DMS53 treated with DMSO at 0.1 percent for 48 hours (cell line): Measurements from ENCODE around the gene KLK7.

Experiments
- DNase-seq: peaks from one replicate; lab custom pipeline; 2025; ENCODE audit not compliant: unreplicated experiment; lab: John Stamatoyannopoulos, UW

The KLK7 gene

GRCh38 chr19:50983625-50984292, at the start of gene KLK7:
TSS of gene KLK7 (minus strand) at chr19:50983917. CDS start at chr19:50982399, 1,518 bp downstream.
- DNase-seq, result no peak

- DNase-seq, result no peak
These were observed 48.1 kb upstream of the KLK7 start for GRCh38 chr19:51031880-51032225.

- DNase-seq, result no peak
These were observed 47.6 kb upstream of the KLK7 start for GRCh38 chr19:51031220-51031879.

GRCh38 chr19:51030631-51031030, 46.9 kb upstream of the KLK7 start:
- DNase-seq, result no peak

GRCh38 chr19:51029718-51030117, 46.0 kb upstream of the KLK7 start:
- no peak for DNase-seq

- DNase-seq, result no peak
These were observed 44.2 kb upstream of the KLK7 start for GRCh38 chr19:51027873-51028272.

GRCh38 chr19:51027126-51027806, 43.5 kb upstream of the KLK7 start:
- DNase-seq, result peak; percentile 62

- DNase-seq, result peak; percentile 83
These were observed 42.8 kb upstream of the KLK7 start, which contains the start of gene KLK11 for GRCh38 chr19:51026554-51026831. TSS of gene KLK11 (minus strand) at chr19:51026616. CDS start at chr19:51025631, 985 bp downstream.

GRCh38 chr19:51025809-51026553, 42.3 kb upstream of the KLK7 start:
- DNase-seq, result peak; percentile 42

GRCh38 chr19:51025401-51025800, 41.7 kb upstream of the KLK7 start:
- DNase-seq, result peak; percentile 42

- peak; percentile 86 for DNase-seq
These were observed 41.2 kb upstream of the KLK7 start for GRCh38 chr19:51024924-51025323.

- no peak for DNase-seq
These were observed 40.2 kb upstream of the KLK7 start for GRCh38 chr19:51023946-51024345.

- no peak for DNase-seq
These were observed 38.8 kb upstream of the KLK7 start for GRCh38 chr19:51022526-51022925.

GRCh38 chr19:51020988-51021651, 37.4 kb upstream of the KLK7 start:
- peak; percentile 85 for DNase-seq

GRCh38 chr19:51019544-51019925, 35.8 kb upstream of the KLK7 start, which contains the start of gene KLK10:
TSS of gene KLK10 (minus strand) at chr19:51019709. CDS start at chr19:51019130, 579 bp downstream.
- DNase-seq, result peak; percentile 41

GRCh38 chr19:51018745-51019543, 35.2 kb upstream of the KLK7 start:
- DNase-seq, result no peak

- DNase-seq, result peak; percentile 60
These were observed 33.3 kb upstream of the KLK7 start for GRCh38 chr19:51016798-51017683.

- DNase-seq, result no peak
These were observed 32.1 kb upstream of the KLK7 start for GRCh38 chr19:51015691-51016267.

GRCh38 chr19:51014242-51014641, 30.5 kb upstream of the KLK7 start:
- no peak for DNase-seq
